MM.1S (cell line): Measurements from ENCODE around the gene IL10RB.
"Not testable (repeated sequence)": the region's sequence is repeated elsewhere in the genome, so short reads cannot be mapped to it uniquely, and the experiment has no call there.

Source experiments
- EZH2 ChIP-seq: fragments of 300-600 bp; sonication (generic); optimal IDR thresholded peaks from 2 replicates; pipeline ENCODE3; 2017; ENCODE audit warnings: low read depth, mild to moderate bottlenecking, antibody characterized with exemption, low read length, mixed read lengths
- TF ChIP-seq, protein P1 (sequence below): fragments of 300-600 bp; sonication (generic); IDR thresholded peaks from 2 replicates; pipeline ENCODE4 v1.5.1; 2016; ENCODE audit warnings: antibody characterized with exemption, low read length, mixed read lengths

GRCh38 chr21:33253382-33253781 lies 12.8 kb upstream of the IL10RB start:
- TF ChIP-seq, protein P1, sequence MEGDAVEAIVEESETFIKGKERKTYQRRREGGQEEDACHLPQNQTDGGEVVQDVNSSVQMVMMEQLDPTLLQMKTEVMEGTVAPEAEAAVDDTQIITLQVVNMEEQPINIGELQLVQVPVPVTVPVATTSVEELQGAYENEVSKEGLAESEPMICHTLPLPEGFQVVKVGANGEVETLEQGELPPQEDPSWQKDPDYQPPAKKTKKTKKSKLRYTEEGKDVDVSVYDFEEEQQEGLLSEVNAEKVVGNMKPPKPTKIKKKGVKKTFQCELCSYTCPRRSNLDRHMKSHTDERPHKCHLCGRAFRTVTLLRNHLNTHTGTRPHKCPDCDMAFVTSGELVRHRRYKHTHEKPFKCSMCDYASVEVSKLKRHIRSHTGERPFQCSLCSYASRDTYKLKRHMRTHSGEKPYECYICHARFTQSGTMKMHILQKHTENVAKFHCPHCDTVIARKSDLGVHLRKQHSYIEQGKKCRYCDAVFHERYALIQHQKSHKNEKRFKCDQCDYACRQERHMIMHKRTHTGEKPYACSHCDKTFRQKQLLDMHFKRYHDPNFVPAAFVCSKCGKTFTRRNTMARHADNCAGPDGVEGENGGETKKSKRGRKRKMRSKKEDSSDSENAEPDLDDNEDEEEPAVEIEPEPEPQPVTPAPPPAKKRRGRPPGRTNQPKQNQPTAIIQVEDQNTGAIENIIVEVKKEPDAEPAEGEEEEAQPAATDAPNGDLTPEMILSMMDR, result not testable (repeated sequence)
- not testable (repeated sequence) for TF ChIP-seq EZH2
